Measurements from ENCODE around the gene POP4. TPM values are rescaled to one million over a fixed set of nuclear protein-coding genes. Genes with fewer than 3 reads are reported as not detected.

Gene POP4
- total RNA-seq, 1 donor from 2014 or later: 46.2 TPM

- Mint-ChIP-seq H3K4me3 (no peak overlapping the region), H3K36me3 (no peaks in the 10 kb centered on the region), H3K9me3 (no peaks in the 10 kb centered on the region), H3K4me1 (no peaks in the 10 kb centered on the region), H3K27me3 (ENCODE audit: low read depth) (no peaks in the 10 kb centered on the region), H3K27ac (no peak overlapping the region)
- no peak for DNase-seq (ENCODE audit: low spot score in 2 of 2, unreplicated experiment in 2 of 2)
- TF ChIP-seq CTCF (IDR thresholded peaks at IDR 0.05; ENCODE audit: unreplicated experiment): no peak
Measured at GRCh38 chr19:29629836-29630534, 23.9 kb downstream of the POP4 start.

DNA sequence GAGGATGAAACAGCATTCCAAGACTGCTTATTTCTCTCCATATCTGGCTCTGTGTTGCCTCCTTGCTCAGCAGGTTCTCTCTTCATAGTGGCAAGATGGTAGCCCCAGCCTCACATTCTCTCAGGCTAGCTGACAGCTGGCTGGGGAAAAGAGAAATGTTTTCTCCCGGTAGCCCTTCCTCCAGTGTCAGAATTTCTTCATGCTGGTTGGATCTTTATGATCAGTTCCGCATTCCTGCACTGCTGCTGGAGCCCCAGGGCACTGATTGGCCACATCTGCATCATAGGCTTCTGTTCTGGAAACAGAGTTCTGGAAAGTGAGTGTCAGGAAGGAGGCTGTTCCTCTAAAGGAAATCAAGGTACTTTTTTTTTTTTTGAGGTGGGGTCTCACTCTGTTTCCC is 24.6 kb downstream of the POP4 start:
- Mint-ChIP-seq H3K4me3 (no peak overlapping the region), H3K27ac (no peak overlapping the region)
- DNase-seq (ENCODE audit: low spot score in 2 of 2, unreplicated experiment in 2 of 2): no peak

DNA sequence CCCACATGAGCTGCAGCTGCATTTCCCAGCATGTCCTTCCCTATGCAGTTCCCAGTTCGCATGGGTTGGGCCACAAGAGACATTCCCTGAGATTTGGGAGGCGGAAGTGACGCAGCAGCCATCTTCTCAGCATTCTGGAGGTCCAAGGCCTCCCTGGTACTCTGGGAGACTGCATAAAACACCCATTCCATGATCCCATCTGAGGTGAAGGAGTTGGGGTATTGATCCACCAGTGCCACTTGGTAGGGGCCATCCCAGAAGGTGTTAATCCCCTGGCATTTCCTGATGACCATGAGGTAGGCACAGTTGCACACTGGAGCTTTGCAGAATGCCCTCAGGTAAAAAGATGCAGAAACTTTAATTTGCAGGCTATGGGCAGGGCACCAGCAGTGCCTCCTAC is 25.4 kb downstream of the POP4 start:
- Mint-ChIP-seq H3K27ac (no peak overlapping the region), H3K9me3 (no peaks in the 10 kb centered on the region), H3K4me3 (no peak overlapping the region), H3K36me3 (no peaks in the 10 kb centered on the region), H3K4me1 (no peaks in the 10 kb centered on the region), H3K27me3 (ENCODE audit: low read depth) (no peaks in the 10 kb centered on the region)
- DNase-seq (ENCODE audit: low spot score in 2 of 2, unreplicated experiment in 2 of 2): no peak
- TF ChIP-seq CTCF (IDR thresholded peaks at IDR 0.05; ENCODE audit: unreplicated experiment): no peak

More for the DNA sequence above, 24.6 kb downstream of the POP4 start:
- no peak for TF ChIP-seq CTCF (IDR thresholded peaks at IDR 0.05; ENCODE audit: unreplicated experiment)
- Mint-ChIP-seq H3K9me3 (no peaks in the 10 kb centered on the region), H3K27me3 (ENCODE audit: low read depth) (no peaks in the 10 kb centered on the region), H3K4me1 (no peaks in the 10 kb centered on the region), H3K36me3 (no peaks in the 10 kb centered on the region)

DNA sequence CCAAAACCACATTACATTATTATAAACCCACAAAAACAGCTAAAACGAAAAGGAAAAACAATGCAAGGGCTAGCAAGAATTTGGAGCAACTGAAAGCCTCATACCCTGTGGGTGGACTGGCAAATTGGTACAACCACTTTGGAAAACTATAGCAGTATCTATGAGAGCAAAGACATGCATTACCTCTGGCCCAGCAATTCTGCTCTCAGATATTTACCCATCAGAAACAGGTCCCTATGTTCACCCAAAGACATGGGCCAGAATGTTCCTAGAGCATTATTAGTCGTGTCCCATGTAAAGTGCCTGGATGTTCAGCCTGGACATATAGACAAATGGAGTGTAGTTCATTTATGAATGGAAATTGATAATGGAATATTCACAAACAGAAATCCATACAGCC is 27.9 kb downstream of the POP4 start:
- no peaks in the 10 kb centered on the region for H3K36me3 Mint-ChIP-seq
- no peaks in the 10 kb centered on the region for H3K4me1 Mint-ChIP-seq
- no peak for DNase-seq (ENCODE audit: low spot score in 2 of 2, unreplicated experiment in 2 of 2)
- TF ChIP-seq CTCF (IDR thresholded peaks at IDR 0.05; ENCODE audit: unreplicated experiment): no peak
- no peaks in the 10 kb centered on the region for H3K27me3 Mint-ChIP-seq (ENCODE audit: low read depth)
- H3K4me3 Mint-ChIP-seq: no peak overlapping the region
- H3K27ac Mint-ChIP-seq: no peak overlapping the region
- H3K9me3 Mint-ChIP-seq: no peaks in the 10 kb centered on the region

DNA sequence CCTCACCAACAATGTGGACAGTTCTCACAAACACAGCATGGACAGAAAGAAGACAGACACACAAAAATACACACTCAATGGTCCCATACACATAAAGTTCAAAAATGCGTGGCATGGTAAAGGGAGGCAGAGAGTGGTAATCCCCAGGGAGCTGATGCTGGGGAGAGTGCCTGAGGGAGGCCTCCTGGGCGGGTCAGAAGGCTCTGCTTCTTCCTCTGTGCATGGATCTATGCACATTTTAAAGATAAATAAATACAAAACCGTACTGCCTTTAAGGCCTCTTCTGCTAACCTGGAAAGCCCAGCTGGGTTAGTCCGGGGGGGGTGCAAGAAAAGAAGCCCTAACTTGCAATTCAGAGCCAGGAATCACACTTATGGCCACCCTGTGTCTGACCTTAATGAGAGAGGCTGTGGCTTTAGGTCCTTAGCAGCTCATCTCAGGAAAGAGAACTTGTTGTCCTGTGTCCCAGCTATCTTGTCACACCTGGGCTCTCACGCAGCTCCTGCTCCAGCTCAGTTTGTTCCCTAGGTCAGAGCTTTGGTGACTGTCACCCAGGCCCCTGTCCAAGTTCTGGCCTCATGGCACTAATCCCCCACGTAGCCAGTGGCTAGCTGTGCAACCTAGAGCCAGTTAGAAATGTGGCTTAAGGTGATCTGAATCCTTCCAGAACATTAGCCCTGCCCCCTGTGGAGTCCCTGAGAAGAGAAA is 28.5 kb downstream of the POP4 start:
- no peak overlapping the region for H3K4me3 Mint-ChIP-seq
- no peaks in the 10 kb centered on the region for H3K4me1 Mint-ChIP-seq
- TF ChIP-seq CTCF (IDR thresholded peaks at IDR 0.05; ENCODE audit: unreplicated experiment): no peak
- DNase-seq (ENCODE audit: low spot score in 2 of 2, unreplicated experiment in 2 of 2): no peak
- H3K9me3 Mint-ChIP-seq: no peaks in the 10 kb centered on the region
- no peaks in the 10 kb centered on the region for H3K27me3 Mint-ChIP-seq (ENCODE audit: low read depth)
- H3K27ac Mint-ChIP-seq: no peak overlapping the region
- H3K36me3 Mint-ChIP-seq: no peaks in the 10 kb centered on the region
